GM21737 (cell line): Measurements from ENCODE around the gene MSI2.

Experiments used
- ATAC-seq: cut with Tn5 transposase; IDR thresholded peaks from one replicate; pipeline ENCODE4 v1.9.1; 2021; ENCODE audit warnings: mild to moderate bottlenecking, moderate library complexity; ENCODE audit not compliant: unreplicated experiment

The MSI2 gene

GRCh38 chr17:57338257-57338914, 82.1 kb downstream of the MSI2 start:
- no peak for ATAC-seq

DNA sequence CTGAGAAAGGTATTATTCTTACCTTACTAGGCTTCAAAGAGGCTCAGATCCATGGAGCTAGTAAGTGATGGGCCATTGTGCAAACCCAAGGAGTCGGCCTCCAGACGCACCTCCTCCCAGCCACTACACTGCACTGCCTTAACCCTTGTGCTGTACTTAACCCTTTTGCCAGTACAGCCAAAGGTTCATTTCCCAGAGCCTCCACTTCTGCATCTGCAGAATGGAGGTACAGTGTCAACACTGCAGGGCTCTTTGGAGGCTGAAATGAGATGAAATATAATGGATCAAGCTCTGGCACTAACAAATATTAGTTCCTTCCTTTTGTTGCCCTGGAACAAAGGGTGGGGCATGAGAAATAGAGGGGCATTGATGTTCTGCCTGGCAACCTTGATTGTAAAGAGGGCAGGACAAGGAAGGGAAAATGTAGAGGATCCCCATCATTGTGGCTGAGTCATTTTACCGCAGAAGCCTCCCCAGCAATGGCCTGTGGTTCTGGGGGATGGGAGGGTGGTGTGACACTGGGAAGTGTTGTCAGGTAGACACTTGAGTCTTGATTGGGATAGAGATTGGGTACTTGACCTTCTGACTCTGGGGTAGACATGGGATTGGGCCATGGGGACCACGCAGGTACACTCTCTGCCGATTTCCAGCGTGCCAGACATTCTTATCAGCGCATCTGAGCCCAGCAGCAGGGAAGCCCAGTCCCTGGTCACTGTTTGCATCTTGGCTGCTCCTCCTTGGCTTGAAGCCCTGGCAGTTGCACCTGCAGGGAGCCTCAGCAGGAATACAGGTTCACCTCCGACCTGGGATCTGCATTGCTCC, 84.0 kb downstream of the MSI2 start:
- no peak for ATAC-seq

DNA sequence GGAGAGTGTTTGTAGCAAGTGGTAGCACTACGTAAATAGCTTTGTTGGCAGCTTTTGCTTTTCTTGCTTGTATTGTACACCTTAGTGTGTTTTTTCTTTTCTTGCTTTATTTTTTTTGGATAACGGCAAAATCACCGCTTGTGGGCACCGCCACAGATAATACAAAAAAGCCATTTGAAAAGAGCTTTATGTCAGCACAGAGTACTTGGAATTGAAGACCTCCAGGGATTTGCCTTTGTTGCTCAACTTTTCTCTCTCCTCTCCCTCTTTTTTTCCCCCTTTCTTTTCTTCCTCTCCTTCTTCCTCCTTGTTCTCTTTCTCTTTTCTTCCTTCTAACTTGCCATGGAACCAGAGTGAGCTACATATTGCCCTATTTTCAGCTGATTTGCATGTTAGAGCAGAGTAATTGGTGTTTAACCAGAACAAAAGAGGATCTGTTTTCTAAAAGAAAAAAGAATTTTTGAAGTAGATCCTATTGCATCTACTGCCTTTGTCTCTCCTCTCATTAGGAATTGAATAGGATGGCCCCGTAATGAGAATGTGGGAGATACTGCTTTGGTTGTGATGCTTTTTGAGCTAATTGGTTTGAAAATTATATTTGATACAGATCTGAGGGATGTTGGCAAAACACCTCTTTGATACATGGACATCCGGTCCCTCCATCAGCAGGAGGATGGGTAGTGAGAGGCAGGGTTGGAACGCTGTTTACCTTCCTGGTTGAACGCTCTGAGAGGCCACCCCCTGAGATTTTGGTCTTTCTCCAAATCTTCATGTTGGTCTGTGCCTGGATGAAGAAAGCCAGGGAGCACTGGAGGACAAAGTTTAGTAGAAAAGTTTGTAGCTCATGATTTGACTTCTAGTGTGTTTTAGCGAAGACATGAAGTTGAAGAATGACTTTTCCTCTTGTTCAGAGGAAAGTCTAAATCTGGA, 85.6 kb downstream of the MSI2 start:
- no peak for ATAC-seq

DNA sequence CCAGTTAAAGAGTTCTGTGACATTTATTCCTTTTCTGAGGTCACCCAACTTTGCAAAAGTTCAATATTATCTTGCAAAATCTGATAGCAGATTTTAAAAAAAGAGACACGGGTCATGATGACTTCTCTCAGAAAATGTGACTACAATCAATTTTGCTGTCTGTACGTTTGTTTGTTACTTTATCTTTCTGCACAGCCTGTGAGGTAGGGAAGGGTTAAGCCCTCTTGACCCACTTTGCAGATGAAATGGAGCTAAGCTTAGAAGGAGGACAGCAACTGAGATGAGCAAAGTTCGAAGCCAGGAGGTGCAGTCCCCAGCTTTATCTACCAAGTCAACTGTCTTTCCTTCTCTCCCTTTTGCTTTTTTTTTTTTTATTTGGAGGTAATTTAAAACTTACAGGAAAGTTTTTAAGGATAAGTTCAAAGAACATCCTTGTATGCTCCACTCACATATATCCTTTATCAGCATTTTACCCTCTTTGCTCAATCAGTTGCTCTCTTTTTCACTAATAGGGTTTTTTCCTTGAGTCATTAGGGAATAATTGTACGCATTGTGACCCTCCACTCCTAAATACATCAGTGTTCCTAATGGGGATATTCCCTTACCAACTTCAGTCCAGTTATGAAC, 86.8 kb downstream of the MSI2 start:
- ATAC-seq: no peak

GRCh38 chr17:57343717-57344116, 87.4 kb downstream of the MSI2 start:
- no peak for ATAC-seq

DNA sequence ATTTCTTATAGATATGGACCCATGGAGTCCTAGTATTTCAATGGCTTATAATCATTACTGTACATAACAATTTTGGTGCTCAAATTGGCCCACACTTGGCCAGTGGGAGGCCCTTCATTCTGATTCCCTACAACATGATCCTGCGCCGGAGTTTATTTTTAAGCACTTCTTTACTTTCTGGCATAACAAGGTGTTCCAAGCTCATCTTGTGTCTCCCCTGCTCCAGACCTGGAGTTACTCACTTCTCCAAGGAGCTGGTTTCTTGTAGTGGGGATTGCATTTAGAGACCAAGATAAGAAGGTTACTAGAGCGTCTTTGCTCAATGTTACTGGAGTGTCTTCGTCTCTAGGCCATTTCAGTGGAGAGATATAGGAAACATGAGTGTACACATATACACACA, 87.9 kb downstream of the MSI2 start:
- ATAC-seq: no peak

DNA sequence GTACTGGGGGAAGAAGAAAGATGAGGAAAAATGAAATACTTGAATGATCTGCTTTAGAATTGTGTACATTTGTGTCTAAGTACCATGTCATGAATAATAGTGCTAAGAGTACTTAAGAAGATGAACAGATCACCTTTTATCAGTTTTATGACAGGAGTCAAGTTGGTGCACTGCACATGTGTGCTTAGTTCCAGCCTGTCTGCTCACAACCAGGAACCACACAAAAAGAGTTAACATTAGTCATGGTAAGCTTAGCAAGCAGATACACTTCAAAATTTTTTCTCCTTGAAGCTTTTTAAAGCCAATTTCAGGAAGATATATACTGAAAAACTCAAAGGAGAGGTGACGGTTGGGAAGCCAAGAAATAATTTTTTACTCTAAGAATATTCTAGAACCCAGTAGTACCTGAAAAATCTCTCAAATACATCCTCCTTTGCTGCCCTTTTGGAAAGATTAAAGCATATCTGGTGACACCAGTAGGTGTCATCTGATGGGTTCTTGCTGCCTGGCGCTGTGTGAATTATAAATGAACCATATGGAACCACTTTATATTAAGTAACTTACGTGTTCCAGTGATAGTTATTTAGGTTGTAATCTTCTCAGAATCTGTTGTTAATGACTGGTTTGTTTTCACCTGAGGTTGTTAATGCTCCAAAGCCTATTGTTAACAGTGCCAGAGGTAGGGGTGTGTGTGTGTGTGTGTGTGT, 93.4 kb downstream of the MSI2 start:
- ATAC-seq: no peak

- no peak for ATAC-seq
These were observed 93.9 kb downstream of the MSI2 start for GRCh38 chr17:57350266-57350665.

DNA sequence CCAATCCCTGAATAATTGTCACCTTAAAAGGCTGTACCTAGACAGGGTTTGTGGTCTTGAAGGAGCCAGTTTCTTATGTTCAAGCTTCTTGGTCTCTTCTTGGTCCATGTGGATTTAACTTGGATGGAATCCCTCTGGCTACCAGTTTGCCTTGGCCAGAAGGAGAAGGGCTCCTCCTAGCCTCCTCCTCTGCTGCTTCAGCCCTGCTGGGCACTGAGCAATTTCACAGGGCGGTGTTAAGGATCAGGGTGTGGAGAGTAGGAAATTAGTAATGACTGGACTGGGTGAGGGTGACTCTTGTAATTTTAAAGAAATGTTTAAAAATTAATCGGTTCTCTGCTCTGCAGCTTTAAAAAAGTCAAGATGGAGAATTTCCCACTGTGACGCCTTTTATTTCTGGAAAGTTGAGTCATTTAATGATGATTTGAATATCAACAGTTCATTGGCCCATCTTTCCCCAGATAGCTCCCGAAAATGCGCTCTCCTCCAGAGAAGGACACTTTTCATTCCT, 96.4 kb downstream of the MSI2 start:
- no peak for ATAC-seq

DNA sequence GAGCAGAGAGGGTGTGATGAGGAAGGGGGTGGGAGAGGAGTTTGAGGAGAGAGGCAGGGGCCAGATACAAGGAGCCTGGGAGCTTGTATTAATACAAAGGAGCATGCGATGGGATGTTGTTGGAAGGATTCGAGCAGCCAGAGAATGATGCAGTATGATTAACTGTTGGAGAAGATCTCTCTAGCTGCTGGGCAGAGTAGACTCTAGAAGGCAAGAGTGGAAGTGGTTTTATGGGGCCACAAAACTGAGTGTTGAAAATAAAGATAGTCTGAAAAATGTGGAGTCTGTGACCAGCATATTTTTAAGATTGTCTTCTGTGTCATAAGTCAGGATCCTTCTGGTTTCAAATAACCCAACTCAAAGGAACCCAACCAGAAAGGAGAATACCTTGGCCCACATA, 98.3 kb downstream of the MSI2 start:
- ATAC-seq: no peak

- ATAC-seq: no peak
These were observed 99.0 kb downstream of the MSI2 start for GRCh38 chr17:57355090-57355859.

DNA sequence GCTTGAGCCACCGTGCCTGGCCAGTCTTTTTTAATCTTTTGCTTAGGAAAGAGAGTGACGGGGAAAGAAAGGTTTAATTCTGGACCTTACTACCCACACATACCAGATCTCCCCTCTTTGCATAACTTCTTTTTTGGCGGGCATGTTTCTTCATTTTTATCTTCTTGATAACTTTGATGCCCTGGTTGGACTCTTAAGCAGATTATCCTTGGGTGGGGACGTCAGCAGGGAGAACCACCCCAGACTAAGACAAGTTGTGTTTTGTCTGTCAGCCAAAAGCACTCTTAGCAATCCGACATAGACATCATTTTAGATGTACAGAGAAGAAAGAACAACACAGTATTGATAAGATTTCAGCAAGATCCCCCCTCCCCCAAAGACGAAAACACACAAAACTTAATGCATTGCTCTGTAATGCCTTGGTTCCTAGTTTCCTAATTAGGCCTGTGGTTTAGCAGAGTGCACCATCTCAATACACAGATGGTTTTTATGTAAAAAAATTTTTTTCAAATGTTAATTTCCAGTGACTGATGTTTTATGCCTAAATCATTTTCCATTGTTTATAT, 99.9 kb downstream of the MSI2 start:
- no peak for ATAC-seq

DNA sequence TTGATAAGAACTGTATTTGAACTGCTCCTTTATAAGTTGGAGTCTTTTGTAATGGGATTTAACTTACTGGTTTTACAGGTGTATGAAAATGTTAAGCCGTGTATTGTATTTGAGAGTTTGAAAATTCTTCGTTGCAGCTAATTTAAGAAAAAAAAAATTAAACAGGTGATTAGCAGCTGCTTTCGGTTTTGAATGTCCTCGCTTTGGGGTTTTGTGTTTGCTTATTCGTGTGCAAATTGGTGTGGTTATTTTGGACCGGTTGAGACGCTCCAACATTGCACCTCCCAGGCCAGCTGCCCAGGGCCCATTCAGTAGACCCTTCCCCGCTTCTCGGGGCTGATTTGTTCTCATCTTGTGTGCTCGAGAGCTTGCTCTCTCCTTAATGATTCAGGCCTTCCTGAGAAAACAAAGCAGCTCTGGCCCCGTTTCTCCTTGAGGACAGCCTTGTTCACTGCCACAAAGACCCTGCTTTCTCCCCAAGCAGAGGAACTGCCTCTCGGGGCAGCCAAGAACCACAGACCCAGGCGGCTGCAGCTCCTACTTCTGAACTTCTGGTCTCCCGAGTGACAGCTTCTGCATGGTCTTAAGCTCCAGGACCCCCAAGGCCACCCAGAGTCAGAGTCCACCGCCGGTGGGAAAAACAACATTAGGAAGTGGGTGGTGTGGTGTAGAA, 100.5 kb downstream of the MSI2 start:
- ATAC-seq: peak; percentile 44

DNA sequence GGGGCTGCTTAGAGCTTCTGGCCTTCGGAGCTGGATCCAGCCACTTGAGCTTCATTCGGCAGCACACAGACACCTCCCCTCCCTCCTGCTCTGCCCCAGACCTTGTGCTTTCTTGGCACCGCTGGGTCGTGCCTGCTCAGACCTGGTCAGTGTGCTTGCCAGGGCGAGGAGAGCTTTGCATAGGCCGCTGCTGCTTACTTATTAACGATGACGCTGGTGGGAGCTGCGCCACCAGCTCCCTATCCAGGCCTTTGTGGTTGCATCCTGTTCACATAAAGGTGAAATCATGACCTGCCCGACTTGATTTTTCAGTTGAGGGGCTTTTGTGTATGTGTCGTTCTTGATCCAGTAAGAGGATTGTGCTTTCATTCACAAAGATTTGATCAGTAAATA, 101.1 kb downstream of the MSI2 start:
- peak; percentile 56 for ATAC-seq

DNA sequence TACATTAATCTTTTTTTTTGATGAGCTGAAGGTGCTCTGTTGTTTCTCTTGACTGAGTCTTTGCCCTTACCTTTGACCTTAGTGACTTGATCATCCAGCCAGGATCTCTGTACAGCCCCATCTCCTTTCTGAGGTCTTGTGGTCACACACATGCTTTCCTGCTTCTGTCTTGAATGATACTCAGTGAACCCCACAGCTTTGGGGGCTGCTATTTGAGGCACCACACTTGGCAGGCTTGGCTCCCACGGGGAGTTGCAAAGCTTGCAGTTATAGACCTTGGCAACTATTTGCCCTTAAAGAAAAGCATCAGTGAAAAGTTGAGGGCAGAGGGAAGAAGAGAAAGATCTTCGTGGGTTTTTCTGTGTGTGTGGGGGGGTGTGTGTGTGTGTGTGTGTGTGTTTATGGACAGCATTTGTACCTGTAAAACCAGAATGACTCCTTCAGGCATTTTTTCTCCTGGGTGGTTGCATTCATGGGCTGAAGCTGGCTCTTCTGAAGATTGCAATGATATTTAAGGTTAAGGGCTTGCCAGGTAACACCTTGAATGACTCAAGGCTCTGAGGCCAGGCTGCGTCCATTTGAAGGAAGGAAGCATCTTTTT, 101.6 kb downstream of the MSI2 start:
- peak; percentile 36 for ATAC-seq

DNA sequence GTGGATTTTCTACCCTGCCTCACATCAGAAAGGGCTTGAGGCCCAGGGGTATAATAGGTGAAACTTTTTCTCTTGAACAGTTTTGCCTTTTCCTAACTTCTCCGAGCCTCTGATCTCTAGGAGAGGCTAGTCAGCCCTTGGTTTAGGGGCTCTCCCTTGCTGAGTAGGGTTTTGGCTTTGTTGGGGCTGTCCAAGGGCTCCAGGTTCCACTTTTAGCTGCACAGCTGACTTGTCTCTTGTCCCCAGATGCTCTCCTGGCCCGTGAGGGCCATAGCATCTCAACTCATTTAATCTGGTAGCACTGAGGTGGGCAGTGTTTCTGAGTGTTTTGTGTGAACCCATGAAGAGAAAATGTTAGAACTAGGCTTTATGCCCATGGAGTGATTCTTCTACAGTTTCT, 103.9 kb downstream of the MSI2 start:
- no peak for ATAC-seq

GRCh38 chr17:57362797-57363556, 106.7 kb downstream of the MSI2 start:
- ATAC-seq: no peak
